Suprapubic skin (tissue), 4 donors: Measurements from ENCODE around the gene LRRC4C.

Experiments used
- CTCF ChIP-seq, 2 donors: fragments of 200-600 bp in 1 of 2; fragments of 450-650 bp in 1 of 2; sonication (generic) in 1 of 2; IDR thresholded peaks; one replicate each; pipeline ENCODE4 v1.5.1; 2016 to 2019; ENCODE audit warnings: antibody characterized with exemption in 2 of 2, mild to moderate bottlenecking in 1 of 2, moderate library complexity in 1 of 2
- POLR2A ChIP-seq, 2 donors: fragments of 450-650 bp; IDR thresholded peaks; one replicate each; pipeline ENCODE4 v1.6.1; 2017; ENCODE audit warnings: antibody characterized with exemption in 2 of 2, mild to moderate bottlenecking in 2 of 2, moderate library complexity in 2 of 2
- POLR2AphosphoS5 ChIP-seq, 3 donors: sonication (generic); formaldehyde crosslinking; IDR thresholded peaks; one replicate each; pipeline ENCODE4 v1.6.1; 2017; ENCODE audit warnings: antibody characterized with exemption in 3 of 3

GRCh38 chr11:40314327-40314726, 1145.1 kb downstream of the LRRC4C start:
- no peak for TF ChIP-seq CTCF (IDR thresholded peaks at IDR 0.05)
- TF ChIP-seq POLR2A (IDR thresholded peaks at IDR 0.05) = no peak
- no peak for TF ChIP-seq POLR2AphosphoS5 (IDR thresholded peaks at IDR 0.05)
